ENCODE measurements around the gene FAM53A.
"Not testable (repeated sequence)": the region's sequence is repeated elsewhere in the genome, so short reads cannot be mapped to it uniquely, and the experiment has no call there.

DNA sequence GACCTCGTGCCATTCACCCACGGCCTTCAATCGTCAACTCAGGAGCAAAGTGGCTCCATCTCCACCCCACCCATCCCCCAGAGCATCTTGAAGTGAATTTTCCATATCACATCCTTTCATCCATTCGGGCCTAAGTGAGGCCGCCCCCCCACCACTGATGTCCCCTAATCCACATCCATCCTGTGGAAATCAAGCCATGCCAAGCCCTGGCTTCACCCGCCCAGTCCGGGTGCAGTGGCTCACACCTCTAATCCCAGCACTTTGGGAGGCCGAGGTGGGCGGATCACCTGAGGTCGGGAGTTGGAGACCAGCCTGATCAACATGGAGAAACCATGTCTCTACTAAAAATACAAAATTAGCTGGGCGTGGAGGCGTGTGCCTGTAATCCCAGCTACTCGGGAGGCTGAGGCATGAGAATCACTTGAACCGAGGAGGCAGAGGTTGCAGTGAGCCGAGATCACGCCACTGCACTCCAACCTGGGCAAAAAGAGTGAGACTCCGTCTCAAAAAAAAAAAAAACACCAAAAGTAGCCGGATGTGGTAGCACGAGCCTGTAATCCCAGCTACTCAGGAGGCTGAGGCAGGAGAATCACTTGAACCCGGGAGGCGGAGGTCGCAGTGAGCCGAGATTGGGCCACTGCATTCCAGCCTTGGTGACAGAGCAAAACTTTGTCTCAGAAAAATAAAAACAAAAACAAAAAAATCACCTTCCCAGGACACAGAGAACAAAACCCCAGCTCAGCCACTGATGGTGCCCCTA lies 76.5 kb downstream of the FAM53A start:
- TF ChIP-seq CTCF, POLR2A (IDR thresholded peaks at IDR 0.05): not testable (repeated sequence)
